Chondrocyte (in vitro differentiated cells): ENCODE results near the gene PIK3R1. TPM values are rescaled to one million over a fixed set of nuclear protein-coding genes. Genes with fewer than 3 reads are reported as not detected.

Source experiments
- DNase-seq: peaks from one replicate; pipeline ENCODE4 v3.0.0; 2021; ENCODE audit warnings: mixed read lengths, low spot score
- H3K27ac Mint-ChIP-seq: one replicate; pipeline ENCODE4 v1.8.0; 2021; ENCODE audit warnings: mild to moderate bottlenecking, moderate library complexity, mixed read lengths; ENCODE audit not compliant: unreplicated experiment
- H3K27me3 Mint-ChIP-seq: 2 replicates; pipeline ENCODE4 v1.8.0; 2021; ENCODE audit warnings: low read depth, mixed read lengths
- H3K36me3 Mint-ChIP-seq: 2 replicates; pipeline ENCODE4 v1.8.0; 2021; ENCODE audit warnings: low read depth, mixed read lengths
- H3K4me1 Mint-ChIP-seq: 2 replicates; pipeline ENCODE4 v1.8.0; 2021; ENCODE audit warnings: low read depth, mild to moderate bottlenecking, mixed read lengths
- H3K4me3 Mint-ChIP-seq: one replicate; pipeline ENCODE4 v1.8.0; 2021; ENCODE audit warnings: mild to moderate bottlenecking, moderate library complexity, mixed read lengths; ENCODE audit not compliant: unreplicated experiment
- H3K9me3 Mint-ChIP-seq: 2 replicates; pipeline ENCODE4 v1.8.0; 2021; ENCODE audit warnings: low read depth, mixed read lengths
- total RNA-seq: library from RNA; stranded (reverse); gene quantifications from 3 replicates; pipeline ENCODE4 v1.2.1, GENCODE V29; 2021
- TF ChIP-seq, protein P1 (sequence below): fragments of 200-600 bp; sonication (generic); IDR thresholded peaks from 2 replicates; pipeline ENCODE4 v1.5.0; 2021; ENCODE audit warnings: antibody characterized with exemption, mild to moderate bottlenecking, moderate library complexity

The PIK3R1 gene
- total RNA-seq, 1 donor from 2014 or later: 60.7 TPM

DNA sequence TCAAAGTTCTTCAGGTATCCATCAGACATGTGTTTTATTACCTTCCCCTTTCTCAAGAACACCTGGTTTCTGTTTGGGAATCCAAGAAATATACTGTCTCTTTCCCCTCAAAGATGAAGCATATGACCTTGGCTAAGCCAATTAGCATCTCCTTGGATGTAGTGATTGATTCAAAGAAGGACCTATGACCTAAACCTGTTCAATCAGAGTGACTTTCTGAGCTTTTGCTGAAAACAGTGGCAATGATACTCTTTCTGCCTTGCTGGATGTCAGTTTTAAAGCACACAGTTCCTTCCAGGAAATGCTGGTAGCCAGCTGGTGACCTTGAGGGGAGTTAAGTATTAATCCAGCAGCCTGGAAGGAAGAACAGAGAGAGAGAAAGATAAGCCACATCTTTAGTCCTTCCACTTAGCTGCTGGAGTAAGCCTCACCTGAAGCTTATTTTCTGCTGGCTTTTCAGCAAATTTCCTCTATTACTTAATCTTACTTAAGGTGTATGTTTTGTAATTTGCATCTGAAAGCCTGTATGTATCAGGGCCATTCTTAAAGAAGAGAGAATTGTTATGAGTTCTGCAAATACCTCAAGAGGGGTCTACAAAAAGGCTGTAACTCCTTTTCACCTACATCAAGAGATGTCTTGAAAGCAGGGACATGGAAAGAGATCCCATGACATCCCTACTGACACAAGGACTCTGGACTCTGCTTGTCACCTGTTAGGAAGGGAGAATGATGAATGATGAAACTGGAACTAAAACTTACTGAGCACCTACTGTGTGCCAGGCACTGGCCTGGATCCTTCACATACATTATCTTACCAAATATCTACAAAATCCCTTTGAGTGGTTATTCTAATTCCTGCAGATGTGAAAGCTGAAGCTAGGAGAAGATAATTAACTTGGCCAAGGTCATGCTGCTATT lies 35.2 kb upstream of the PIK3R1 start:
- no peak for DNase-seq
- no peaks in the 10 kb centered on the region for H3K36me3 Mint-ChIP-seq
- no peak overlapping the region for H3K4me3 Mint-ChIP-seq
- TF ChIP-seq, protein P1, sequence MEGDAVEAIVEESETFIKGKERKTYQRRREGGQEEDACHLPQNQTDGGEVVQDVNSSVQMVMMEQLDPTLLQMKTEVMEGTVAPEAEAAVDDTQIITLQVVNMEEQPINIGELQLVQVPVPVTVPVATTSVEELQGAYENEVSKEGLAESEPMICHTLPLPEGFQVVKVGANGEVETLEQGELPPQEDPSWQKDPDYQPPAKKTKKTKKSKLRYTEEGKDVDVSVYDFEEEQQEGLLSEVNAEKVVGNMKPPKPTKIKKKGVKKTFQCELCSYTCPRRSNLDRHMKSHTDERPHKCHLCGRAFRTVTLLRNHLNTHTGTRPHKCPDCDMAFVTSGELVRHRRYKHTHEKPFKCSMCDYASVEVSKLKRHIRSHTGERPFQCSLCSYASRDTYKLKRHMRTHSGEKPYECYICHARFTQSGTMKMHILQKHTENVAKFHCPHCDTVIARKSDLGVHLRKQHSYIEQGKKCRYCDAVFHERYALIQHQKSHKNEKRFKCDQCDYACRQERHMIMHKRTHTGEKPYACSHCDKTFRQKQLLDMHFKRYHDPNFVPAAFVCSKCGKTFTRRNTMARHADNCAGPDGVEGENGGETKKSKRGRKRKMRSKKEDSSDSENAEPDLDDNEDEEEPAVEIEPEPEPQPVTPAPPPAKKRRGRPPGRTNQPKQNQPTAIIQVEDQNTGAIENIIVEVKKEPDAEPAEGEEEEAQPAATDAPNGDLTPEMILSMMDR: no peak
- no peaks in the 10 kb centered on the region for H3K4me1 Mint-ChIP-seq
- H3K27ac Mint-ChIP-seq: no peak overlapping the region
- H3K27me3 Mint-ChIP-seq: no peaks in the 10 kb centered on the region
- H3K9me3 Mint-ChIP-seq: no peaks in the 10 kb centered on the region

DNA sequence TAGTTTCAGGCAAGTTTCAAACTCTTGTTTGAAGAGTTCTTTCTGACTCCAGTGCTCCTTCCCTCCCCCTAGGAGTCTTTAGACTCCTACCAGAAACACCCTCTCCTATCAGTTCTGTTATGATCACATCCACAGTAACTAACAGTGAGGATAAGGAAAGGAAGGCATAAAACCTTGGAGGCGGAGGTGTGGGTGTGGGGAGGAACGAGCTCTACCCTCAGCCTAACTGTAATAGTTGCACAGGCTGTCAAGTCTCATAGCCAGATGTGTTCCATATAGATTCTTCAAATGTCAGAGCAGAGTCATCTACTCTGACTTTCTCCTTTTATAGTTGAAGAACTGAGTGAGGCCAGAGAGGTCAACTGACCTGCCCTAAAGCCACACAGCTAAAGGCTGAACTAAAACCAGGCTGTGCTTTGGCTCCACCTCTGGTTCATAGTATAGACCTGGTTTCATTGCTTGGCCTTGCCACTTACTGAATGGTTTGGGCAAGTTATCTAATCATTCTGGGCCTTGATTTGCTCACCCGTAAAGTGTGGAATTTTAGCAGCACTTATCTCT lies 34.4 kb upstream of the PIK3R1 start:
- Mint-ChIP-seq H3K36me3 (no peaks in the 10 kb centered on the region), H3K4me3 (no peak overlapping the region), H3K9me3 (no peaks in the 10 kb centered on the region), H3K27me3 (no peaks in the 10 kb centered on the region), H3K27ac (no peak overlapping the region), H3K4me1 (no peaks in the 10 kb centered on the region)
- DNase-seq: no peak
- TF ChIP-seq, protein P1: no peak

DNA sequence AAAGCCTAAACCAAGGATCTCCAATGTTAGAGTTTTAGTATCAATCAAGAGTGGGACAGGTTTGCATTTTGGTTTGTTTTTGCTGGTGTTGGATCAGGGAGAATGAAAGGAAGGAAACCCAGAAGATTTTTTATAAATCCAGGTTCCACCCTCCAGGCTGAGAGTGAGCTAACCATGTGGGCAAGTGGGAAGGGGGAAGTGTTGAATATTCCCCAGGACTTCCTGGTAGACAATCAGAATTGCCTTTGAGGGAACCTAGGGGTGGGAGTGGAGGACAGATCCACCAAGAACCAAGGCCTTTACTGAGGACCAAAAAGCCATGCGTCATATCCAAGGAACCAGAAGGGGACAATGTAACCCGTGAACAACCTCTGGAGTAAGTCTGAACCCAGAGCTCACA lies 33.5 kb upstream of the PIK3R1 start:
- no peak for DNase-seq
- no peaks in the 10 kb centered on the region for H3K36me3 Mint-ChIP-seq
- no peak overlapping the region for H3K27ac Mint-ChIP-seq
- no peaks in the 10 kb centered on the region for H3K27me3 Mint-ChIP-seq
- no peaks in the 10 kb centered on the region for H3K4me1 Mint-ChIP-seq
- TF ChIP-seq, protein P1: no peak
- H3K9me3 Mint-ChIP-seq: no peaks in the 10 kb centered on the region
- H3K4me3 Mint-ChIP-seq: no peak overlapping the region

DNA sequence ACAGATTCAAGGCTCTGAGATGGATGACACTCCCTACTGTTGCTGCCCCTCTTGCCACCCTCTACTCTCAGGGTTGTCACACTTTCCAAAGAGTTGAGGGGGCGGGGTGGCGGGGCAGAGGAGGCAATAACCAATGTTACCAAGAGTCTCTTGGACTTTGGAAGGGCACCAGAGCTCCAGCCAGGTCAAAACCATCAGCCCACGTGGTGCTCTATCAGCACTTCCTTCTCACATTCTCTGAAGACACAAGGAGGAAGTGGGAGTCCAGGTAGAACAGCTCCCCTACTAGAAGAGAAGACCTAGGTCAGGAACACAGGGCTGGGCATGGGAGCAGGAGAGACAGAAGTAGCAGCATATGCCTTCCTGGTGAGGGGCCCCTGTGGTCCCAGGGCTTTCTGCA lies 33.0 kb upstream of the PIK3R1 start:
- Mint-ChIP-seq H3K9me3 (no peaks in the 10 kb centered on the region), H3K36me3 (no peaks in the 10 kb centered on the region), H3K4me1 (peaks cover 3% of the 10 kb centered on the region), H3K4me3 (no peak overlapping the region), H3K27ac (no peak overlapping the region), H3K27me3 (no peaks in the 10 kb centered on the region)
- no peak for DNase-seq
- TF ChIP-seq, protein P1: no peak

DNA sequence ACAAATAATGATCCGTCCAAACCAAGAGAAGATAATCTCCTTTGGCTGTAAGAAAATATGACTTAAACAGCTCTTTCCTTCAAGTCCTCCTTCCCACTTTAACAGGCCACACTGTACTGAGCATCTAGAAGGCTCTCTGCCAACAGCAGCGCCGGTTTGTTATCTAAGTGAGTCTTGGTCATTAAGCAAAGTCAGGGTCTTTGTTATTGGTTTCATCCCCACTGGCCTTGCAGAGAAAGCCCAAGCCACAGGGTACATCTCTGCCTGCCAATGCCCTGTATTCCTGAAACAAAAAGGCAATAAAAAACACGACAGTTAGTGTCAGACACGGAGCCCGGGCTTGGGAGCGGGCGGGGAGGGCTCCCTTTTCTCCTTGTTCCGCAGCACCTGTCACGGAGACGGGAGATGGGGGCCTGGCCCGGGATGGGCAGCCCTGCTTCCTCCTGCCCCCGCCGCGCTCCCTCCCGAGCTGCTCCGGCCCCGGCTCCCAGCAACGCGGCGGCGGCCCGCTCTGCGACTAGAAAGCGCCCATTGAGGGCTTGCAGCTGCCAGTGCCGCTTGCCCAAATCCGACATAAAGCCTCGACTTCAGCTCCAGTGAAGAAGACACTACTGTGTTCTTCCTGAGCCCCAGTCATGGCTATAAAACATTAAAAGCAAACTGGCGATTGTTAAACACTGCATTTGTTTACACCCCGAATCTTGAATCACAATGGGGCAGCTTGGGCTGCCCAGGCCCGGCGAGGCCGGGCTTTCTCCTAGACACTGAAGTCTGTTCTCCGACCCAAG lies 28.1 kb upstream of the PIK3R1 start:
- no peaks in the 10 kb centered on the region for H3K36me3 Mint-ChIP-seq
- peaks cover 8% of the 10 kb centered on the region for H3K4me1 Mint-ChIP-seq
- no peak for DNase-seq
- TF ChIP-seq, protein P1: no peak
- H3K9me3 Mint-ChIP-seq: no peaks in the 10 kb centered on the region
- no peaks in the 10 kb centered on the region for H3K27me3 Mint-ChIP-seq
- H3K4me3 Mint-ChIP-seq: peak overlapping the region; percentile 22
- no peak overlapping the region for H3K27ac Mint-ChIP-seq
